HEK293T (cell line): ENCODE measurements around the gene PIGZ.

Source experiments
- LEF1 ChIP-seq: fragments of 450-650 bp; IDR thresholded peaks from 2 replicates; pipeline ENCODE4 v1.6.1; 2017; ENCODE audit warnings: mild to moderate bottlenecking, borderline replicate concordance
- SP1 ChIP-seq: fragments of 450-650 bp; IDR thresholded peaks from 2 replicates; pipeline ENCODE4 v1.6.1; 2017

GRCh38 chr3:196988241-196989029 lies 19.8 kb upstream of the PIGZ start:
- TF ChIP-seq SP1 (no peak), LEF1 (no peak)
